NCI-H2029 (cell line): ENCODE results near the gene FCN1.

Source experiments
- DNase-seq: peaks from one replicate; lab custom pipeline; 2025; lab: John Stamatoyannopoulos, UW

The FCN1 gene

GRCh38 chr9:134951461-134951860 is 33.7 kb upstream of the FCN1 start:
- DNase-seq, result no peak

DNA sequence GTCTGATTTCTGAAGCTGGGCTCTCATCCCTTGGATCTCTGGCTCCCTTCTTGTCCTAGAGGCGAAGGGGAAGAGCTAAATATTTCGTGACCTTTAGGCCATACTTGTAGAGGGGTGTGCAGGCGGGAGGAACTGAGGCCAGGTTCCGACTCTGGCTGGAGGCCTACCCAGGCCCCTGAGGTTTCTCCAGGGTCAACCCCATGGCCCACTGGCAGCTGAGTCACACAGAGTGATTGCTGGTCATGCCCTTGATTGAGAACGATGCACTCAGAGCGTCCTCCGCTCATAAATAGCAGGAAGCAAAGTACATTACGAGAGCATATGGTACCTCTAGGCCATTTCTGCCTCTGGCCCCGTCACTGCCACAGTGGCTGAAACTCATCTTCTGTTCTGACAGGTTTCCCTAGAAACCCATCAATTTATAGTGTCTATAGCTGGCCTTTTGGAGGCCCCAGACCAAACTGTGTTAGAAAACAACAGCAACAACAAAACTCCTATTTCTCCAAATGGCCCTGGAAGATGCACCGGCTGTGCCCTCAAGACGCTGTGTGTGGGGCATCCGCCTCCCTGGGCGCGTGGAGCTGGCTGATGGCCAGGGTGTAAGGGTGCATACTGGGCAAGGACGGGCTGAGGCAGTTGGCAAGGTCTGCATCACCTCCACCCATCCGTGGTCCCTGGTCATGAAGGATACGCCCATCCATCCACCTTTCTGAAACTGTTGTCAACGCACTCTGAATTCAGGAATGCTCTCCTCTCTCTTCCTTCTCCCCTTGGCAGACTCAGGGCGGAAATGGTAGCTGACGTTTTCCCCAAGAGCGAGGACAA is 32.9 kb upstream of the FCN1 start:
- no peak for DNase-seq

- no peak for DNase-seq
Observed at GRCh38 chr9:134949681-134950385, 32.1 kb upstream of the FCN1 start.

DNA sequence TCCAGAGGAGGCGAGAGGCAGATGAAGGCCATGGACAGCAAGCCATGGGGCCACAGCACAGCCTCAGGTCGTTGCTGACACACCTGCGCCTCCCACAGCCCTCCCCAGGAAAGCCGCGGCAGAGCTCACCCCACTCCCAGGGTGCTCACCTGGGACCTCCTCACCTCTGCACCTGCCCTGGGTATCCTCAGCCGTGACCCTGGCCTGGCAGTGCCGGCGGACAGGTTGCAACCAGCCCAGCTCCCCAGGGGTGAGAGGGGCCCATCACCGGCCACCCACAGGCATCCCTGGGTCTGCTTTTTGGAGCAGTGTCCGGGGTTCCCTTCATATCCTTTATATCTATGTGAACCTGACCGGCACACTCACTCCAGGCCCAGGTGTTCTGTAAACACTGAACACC is 30.4 kb upstream of the FCN1 start:
- no peak for DNase-seq

DNA sequence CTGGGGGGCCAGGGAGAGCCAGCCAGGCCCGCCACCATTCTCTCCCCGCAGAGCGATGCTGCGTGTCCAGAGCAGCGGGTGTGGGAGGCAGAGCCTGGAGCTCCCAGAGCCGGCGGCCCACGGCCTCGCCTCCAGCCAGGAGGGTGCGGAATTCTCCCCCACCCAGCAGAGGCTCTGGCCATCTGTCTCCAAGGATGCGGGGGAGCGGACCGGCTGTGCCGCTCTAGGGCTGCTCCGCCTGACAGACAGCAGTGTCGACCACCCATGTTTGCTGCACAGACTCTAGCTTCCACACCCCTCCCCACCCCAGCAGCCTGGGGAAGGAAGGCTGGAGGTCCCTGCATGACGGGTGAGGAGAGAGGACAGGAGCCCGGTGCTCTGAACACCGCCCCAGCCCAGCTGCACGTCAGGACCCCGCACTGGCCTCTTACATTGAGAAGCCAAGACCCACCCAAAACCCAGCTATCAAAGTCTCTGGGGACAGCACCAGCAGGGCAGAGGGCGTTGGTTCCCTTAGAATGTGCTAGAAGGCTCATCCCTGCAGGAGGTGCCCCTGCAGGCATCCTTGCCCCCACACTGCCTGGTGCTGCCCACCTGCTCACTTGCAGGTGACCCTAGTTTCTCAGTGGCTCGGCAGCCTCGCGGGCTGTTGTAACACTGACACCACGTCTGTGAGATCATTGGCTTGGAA is 29.7 kb upstream of the FCN1 start:
- no peak for DNase-seq

DNA sequence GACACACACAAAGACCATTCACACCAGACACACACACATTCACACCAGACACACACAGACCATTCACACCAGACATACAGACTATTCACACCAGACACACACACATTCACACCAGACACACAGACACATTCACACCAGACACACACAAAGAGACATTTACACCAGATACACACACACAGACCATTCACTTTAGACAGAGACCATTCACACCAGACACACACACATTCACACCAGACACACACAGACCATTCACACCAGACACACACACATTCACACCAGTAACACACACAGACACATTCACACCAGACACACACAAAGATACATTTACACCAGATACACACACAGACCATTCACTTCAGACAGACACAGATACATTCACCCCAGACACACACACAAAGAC is 29.0 kb upstream of the FCN1 start:
- no peak for DNase-seq

DNA sequence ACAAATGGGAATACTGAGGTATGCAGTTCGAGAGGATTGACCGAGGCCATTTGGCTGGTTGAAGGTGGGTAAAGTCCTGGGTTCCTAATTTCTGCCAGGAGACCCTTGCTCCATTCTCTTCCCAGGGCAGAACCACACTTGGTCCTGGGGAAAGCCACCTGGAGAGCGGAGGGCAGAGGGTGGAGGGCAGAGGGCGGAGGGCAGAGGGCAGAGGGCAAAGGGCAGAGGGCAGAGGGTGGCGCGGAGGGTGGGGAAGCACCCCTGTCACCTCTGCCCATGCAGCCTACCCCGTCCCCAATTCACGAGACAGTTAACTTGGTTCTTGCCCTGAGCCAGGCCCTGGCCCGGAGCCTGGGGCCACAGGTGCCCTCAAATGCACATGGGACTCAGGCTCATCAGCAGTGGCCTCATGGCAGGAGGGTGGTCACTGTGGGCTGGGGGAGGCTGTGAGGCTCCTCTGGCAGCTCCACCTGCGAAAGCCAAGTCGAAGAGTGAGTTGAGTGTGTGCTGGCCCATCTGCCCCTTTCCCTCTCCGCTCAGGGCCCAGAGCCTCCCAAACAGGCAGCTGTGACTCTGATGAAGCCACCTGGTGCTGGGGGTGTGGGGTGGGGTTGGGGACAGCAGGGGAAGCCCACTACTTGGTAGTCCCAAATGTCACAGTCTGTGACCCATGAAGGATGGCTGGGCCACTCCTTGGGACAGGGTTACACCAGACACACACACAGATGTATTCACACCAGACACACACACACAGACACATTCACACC is 28.0 kb upstream of the FCN1 start:
- DNase-seq, result no peak

- no peak for DNase-seq
Observed at GRCh38 chr9:134944916-134945315, 27.2 kb upstream of the FCN1 start.

GRCh38 chr9:134944351-134944802 is 26.7 kb upstream of the FCN1 start:
- no peak for DNase-seq

DNA sequence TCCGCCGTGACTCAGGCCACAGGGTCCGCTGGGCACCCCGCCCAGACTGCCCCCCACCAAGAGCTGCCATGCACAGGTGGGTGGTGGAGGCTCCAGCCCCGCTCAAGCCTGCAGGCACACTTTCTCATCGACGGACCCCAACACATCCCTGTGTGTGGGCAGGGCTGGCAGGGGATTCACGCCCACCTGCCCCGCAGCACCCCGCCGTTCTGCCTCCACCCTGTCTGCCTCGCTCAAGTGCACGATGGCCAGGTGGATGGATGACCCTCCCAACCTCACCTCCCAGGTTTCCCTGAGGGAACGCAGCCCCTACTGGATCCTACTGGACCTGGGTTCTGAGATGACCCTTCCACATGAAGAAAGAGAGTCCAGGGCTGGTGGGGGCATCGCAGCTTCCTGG is 26.1 kb upstream of the FCN1 start:
- DNase-seq, result no peak

GRCh38 chr9:134943411-134943810 is 25.7 kb upstream of the FCN1 start:
- no peak for DNase-seq

DNA sequence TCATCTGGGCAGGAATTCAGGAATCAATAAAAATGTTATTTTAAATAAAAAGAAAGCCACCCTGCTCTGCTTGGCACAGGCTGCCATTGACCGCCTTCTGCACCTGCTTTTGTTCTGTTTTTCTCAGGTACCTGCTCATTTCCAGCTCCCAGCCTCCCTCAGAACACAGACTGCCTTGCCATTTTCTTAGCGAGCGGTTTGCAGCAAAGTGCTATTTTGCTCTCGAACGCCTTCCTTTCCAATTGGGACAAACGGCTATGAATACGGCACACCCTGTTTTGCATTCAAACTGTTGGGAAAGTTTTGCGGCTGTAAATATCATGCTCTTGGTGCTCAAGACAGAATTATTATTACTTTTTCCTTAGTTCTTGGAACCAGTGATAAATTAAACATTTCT is 25.1 kb upstream of the FCN1 start:
- DNase-seq, result no peak

DNA sequence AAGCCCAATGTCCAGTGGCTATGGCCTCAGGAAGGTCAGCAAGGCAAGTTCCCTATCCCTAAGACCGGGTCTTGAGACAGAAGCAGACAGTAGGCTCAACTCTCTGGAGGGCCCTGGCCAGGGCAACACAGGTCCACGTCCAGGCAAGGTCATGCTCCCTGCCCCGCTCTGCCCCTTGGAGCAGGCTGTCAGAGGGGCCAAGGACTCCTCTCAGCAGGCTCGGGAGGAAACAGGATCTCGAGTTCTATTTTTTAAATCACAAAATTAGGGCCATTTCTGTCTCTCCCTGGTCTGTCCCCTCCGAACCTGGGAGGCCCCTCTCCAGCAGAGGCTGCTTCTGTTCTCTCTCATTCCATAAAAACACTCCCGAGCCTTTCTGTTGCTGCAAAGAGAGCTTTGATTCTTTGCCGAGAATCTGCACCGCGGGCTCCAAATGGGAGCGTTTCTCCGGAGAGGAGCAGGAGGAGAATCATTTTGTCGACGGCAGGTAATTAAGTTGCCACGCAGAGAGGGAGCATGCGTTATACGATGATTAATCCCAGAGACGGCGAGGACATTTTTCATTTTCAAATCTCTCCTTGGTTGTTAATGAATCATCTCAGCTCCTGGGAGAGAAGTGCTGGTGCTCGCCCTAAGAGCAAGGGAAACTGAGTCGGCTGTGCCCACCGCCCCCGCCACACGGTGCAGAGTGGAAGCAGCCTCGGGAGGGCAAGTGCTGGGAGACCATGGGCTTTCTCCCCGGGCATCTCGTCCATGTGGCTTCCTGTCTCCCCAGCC is 24.5 kb upstream of the FCN1 start:
- no peak for DNase-seq

- no peak for DNase-seq
Observed at GRCh38 chr9:134940236-134941208, 22.8 kb upstream of the FCN1 start.

DNA sequence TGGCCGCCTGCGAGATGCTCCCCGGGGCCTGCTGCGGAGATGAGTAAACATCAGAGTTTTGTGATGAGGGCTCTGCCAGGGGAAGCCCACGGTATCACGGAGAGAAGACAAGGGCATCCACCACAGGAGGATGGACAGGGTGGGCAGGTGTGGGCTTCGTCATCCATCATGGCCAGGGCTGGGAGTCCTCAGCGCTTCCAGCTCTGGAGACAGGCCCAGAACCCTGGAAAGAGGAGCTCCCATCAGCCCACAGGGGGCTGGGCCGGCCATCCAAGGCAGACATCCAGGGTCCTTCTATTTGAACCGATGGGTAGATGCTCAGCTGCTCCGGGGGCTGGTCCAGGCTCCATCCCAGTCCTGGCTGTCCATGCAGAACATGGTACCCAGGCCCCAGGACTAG is 22.1 kb upstream of the FCN1 start:
- no peak for DNase-seq

- no peak for DNase-seq
Observed at GRCh38 chr9:134939080-134939733, 21.5 kb upstream of the FCN1 start.

- no peak for DNase-seq
Observed at GRCh38 chr9:134938346-134939079, 20.8 kb upstream of the FCN1 start.

GRCh38 chr9:134937566-134938345 is 20.0 kb upstream of the FCN1 start:
- no peak for DNase-seq
